ENCODE measurements around the gene PARP6. TPM values are rescaled to one million over a fixed set of nuclear protein-coding genes. Genes with fewer than 3 reads are reported as not detected.

Gene PARP6
- total RNA-seq, 1 experiment from 2014 or later: 85.7 TPM

DNA sequence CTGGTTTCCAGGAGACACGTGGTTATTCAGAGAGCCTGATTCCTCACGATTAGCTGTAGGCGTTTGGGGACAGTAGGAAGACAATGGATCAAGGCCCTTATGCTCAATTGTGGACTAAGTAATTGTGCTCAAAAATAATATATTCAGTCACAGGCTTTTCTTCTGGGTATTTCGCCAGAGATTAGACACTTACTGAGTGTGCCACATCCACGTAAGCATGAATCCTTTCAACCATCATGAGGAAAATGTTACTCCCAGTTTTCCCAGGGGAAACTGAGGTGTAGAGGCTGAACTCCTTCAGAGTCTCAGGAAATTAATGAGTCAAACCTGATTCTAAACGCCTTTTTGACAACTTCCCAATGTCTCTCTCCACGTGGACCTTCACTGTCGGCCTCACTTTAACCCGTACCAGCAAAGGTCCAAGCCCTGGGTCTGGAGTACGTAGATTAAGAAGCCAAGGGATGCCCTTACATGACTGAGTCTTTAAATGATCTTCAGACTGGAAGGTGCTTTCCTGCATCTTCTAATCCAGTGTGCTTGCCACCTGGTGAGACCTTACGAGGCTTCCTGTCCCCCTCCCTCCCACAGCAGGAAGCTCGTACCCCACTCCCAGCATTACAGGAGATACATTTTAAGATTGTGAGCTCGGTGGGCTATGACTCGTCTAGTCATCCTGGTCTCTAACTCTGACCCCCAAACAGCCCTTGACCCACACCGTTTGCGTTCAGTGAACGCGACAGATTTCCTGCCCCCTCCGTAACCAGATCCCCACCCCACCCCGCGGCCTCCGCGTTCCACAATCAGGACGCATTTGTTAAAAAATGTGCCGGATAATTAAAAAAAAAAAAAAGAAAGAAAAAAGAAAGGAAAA, 43.0 kb downstream of the PARP6 start:
- peak overlapping the region; percentile 96 for H3K27ac ChIP-seq (ENCODE audit: low read length)
- in situ Hi-C loops (cut with HindIII; ENCODE audit: low pct_unique_long_range_greater_than_20kb, low sequenced_read_pairs): no loop called here
- H3K36me3 ChIP-seq (ENCODE audit: control insufficient read depth, insufficient read depth, low read length): peaks cover 16% of the 10 kb centered on the region
- DNase-seq (ENCODE audit: low read depth, low spot score) (no peak), ATAC-seq (no peak)
- H3K4me1 ChIP-seq (ENCODE audit: control insufficient read depth, insufficient read depth, low read length): peaks cover 33% of the 10 kb centered on the region
- ChIA-PET CTCF (no interaction called here), POLR2A (interaction anchor here (0.7 kb wide), 1 partner anchor 11 kb away, joined by 4 read pairs; no protein-coding TSS in a partner anchor)
- peak overlapping the region; percentile 84 to 97 for H3K4me3 ChIP-seq (ENCODE audit: low read depth in 2 of 2, low read length in 2 of 2)
- TF ChIP-seq POLR2AphosphoS5 (IDR thresholded peaks at IDR 0.05; ENCODE audit: low read depth, low read length) (no peak; the same call in 1 of the 2 replicates), CTCF (IDR thresholded peaks at IDR 0.05) (no peak), SIN3A (IDR thresholded peaks at IDR 0.05; ENCODE audit: borderline replicate concordance, insufficient read depth, low read depth, low read length) (no peak), TCF7L2 (IDR thresholded peaks at IDR 0.05; ENCODE audit: low read depth, low read length) (0 out of 2 replicates have a peak, but pooled peaks have one; percentile 4)
- no peaks in the 10 kb centered on the region for H3K27me3 ChIP-seq (ENCODE audit: control insufficient read depth, insufficient read depth, low read length)
- H3K9me3 ChIP-seq (ENCODE audit: control insufficient read depth, insufficient read depth, low read depth, low read length): no peaks in the 10 kb centered on the region
- intact Hi-C loops (cut with micrococcal nuclease; ENCODE audit: unreplicated experiment): no loop called here
- BruUV-seq (replicated peaks): no TSS peak

- TF ChIP-seq CTCF (IDR thresholded peaks at IDR 0.05): no peak
- TF ChIP-seq SIN3A (IDR thresholded peaks at IDR 0.05; ENCODE audit: borderline replicate concordance, insufficient read depth, low read depth, low read length): no peak
- TF ChIP-seq, protein P1, sequence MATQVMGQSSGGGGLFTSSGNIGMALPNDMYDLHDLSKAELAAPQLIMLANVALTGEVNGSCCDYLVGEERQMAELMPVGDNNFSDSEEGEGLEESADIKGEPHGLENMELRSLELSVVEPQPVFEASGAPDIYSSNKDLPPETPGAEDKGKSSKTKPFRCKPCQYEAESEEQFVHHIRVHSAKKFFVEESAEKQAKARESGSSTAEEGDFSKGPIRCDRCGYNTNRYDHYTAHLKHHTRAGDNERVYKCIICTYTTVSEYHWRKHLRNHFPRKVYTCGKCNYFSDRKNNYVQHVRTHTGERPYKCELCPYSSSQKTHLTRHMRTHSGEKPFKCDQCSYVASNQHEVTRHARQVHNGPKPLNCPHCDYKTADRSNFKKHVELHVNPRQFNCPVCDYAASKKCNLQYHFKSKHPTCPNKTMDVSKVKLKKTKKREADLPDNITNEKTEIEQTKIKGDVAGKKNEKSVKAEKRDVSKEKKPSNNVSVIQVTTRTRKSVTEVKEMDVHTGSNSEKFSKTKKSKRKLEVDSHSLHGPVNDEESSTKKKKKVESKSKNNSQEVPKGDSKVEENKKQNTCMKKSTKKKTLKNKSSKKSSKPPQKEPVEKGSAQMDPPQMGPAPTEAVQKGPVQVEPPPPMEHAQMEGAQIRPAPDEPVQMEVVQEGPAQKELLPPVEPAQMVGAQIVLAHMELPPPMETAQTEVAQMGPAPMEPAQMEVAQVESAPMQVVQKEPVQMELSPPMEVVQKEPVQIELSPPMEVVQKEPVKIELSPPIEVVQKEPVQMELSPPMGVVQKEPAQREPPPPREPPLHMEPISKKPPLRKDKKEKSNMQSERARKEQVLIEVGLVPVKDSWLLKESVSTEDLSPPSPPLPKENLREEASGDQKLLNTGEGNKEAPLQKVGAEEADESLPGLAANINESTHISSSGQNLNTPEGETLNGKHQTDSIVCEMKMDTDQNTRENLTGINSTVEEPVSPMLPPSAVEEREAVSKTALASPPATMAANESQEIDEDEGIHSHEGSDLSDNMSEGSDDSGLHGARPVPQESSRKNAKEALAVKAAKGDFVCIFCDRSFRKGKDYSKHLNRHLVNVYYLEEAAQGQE (IDR thresholded peaks at IDR 0.05; ENCODE audit: insufficient read depth in 1 of 2, low read depth in 2 of 2, low read length in 1 of 2): no peak
- TF ChIP-seq POLR2AphosphoS5 (IDR thresholded peaks at IDR 0.05; ENCODE audit: low read depth, low read length): no peak
- TF ChIP-seq TCF7L2 (IDR thresholded peaks at IDR 0.05; ENCODE audit: low read depth, low read length): no peak
- BruUV-seq (replicated peaks): no TSS peak
- ChIA-PET CTCF (interaction anchor here (0.7 to 1.7 kb wide), 2 partner anchors 26 to 1643 kb away, joined by 4 to 19 read pairs; no protein-coding TSS in a partner anchor), POLR2A (interaction anchor here (0.6 to 0.7 kb wide), 3 partner anchors 26 to 295 kb away, joined by 5 to 9 read pairs (median 8); no protein-coding TSS in a partner anchor)
- peaks cover 49% of the 10 kb centered on the region for H3K4me1 ChIP-seq (ENCODE audit: control insufficient read depth, insufficient read depth, low read length)
- H3K36me3 ChIP-seq (ENCODE audit: control insufficient read depth, insufficient read depth, low read length): peaks cover 25% of the 10 kb centered on the region
- intact Hi-C loops (cut with micrococcal nuclease; ENCODE audit: unreplicated experiment) (no loop called here), in situ Hi-C loops (cut with HindIII; ENCODE audit: low pct_unique_long_range_greater_than_20kb, low sequenced_read_pairs) (no loop called here)
- no peaks in the 10 kb centered on the region for H3K27me3 ChIP-seq (ENCODE audit: control insufficient read depth, insufficient read depth, low read length)
- H3K4me3 ChIP-seq (ENCODE audit: low read depth in 2 of 2, low read length in 2 of 2): peak overlapping the region; percentile 84 to 97
- ATAC-seq (no peak), DNase-seq (ENCODE audit: low read depth, low spot score) (no peak)
- H3K9me3 ChIP-seq (ENCODE audit: control insufficient read depth, insufficient read depth, low read depth, low read length): no peaks in the 10 kb centered on the region
- peak overlapping the region; percentile 96 for H3K27ac ChIP-seq (ENCODE audit: low read length)
Observed at GRCh38 chr15:72227720-72228119, 44.6 kb downstream of the PARP6 start.
